Brain pericyte (primary cell): ENCODE measurements around the gene CDC42.

Source experiments
- DNase-seq: peaks from one replicate; pipeline ENCODE4 v3.0.0-alpha.2; 2012; ENCODE audit warnings: low read depth, low spot score

CDC42 gene

DNA sequence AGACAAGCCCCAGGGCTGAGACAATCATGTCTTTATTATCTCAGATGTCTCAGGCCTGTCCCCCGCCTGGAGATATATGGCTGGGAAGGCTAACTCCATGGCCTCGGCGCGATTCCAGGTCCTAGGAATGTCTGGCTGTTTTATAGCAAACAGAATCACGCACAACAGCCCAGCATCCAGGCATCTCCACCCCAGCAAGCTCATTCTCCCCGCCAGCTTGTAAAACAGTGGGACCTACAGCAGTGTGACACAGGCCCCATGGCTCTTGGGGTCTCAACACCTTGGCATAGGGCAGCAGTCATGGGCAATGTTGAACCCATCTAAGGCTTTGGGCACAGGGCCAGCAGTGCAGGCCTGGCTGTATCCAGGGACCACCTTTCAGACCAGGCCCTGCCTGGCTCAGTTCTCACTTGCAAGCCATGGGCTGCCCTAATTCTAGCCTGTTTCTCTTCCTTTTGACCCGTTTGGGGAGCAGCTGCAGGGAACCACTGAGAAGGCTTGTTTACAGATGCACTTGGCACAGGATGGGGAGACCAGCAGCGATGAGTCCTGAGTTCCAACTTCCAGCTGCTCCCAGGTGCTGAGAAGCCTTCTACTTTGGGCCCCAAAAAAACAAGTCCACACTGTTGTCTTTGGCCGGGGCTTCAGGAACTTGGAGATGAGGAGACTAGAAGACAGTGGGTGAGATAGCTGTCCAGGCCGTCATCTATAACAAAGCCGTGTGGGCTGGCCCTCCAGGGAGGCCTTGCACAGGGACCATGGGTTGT is 56.0 kb downstream of the CDC42 start:
- DNase-seq: peak; percentile 40

DNA sequence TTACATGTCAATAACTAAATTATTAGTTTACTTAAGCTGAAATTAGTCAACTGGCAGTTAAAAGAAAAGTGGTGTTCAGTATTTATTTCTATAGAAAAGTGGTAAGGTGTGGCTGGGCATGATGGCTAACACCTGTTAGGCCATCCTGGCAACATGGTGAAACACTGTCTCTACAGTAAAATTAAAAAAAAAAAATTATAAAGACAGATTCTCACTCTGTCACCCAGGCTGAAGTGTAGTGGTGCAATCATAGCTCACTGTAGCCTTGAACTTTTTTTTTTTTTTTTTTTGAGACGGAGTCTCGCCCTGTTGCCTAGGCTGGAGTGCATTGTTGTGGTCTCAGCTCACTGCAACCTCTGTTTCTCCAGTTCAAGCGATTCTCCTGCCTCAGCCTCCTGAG is 57.5 kb downstream of the CDC42 start:
- DNase-seq: no peak

DNA sequence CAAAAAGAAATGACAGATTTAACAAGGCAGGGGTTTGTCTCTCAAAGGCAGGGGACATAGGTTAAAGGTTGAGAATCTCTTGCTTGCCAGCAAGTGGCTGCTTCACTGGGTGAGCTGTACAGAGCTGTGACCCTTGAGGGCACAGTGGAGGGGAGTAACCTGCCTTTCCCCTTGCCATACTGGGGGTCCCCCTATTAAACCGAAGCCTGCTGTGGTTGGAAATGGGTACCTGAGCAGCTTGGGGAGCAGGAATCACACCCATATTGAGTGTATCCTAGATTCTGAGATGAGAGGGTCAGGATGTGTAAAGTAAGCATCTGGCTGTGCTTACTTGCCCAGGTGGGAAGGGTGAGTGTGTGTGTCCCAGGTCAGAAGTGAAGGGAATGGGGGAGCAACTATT is 58.6 kb downstream of the CDC42 start:
- DNase-seq: no peak

DNA sequence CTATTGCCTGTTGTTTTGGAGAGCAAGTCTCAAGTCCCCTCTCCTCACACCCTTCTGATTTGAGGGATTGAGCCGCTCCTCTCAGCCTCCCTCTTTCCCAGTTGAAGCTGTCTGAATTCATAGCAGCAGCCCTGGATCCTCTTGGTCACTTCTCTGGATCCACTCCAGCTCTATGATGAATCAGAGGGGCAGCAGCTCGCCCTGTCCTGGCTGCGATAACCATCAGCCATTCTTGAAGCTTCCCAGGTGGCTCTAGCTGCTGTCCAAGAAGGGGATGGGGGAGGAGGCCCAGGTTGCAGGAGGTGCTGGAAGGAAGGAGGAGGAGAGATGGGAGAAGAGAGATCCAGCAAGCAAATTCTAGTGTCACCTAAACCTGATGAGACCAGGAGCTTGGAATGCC is 59.1 kb downstream of the CDC42 start:
- DNase-seq: no peak

DNA sequence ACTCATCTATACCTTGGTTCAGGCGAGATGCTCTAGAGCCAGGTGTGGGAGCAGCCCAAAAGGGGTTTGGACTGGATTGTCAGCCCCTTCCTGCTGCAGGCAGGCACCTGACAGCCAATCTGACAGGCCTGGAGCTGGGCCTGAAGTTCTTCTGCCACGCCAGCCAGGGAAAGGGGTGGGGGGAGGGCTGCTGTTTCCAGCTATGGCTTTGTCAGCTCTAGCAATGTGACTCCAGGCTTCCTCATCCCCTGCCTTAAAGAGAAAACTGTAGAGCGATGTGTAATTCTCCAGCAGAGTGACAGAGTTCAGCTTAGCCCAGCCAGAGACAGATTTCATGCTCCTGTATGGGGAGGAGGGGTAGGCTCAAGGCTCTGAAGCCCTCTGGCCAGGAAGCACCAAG is 60.0 kb downstream of the CDC42 start:
- DNase-seq: no peak

DNA sequence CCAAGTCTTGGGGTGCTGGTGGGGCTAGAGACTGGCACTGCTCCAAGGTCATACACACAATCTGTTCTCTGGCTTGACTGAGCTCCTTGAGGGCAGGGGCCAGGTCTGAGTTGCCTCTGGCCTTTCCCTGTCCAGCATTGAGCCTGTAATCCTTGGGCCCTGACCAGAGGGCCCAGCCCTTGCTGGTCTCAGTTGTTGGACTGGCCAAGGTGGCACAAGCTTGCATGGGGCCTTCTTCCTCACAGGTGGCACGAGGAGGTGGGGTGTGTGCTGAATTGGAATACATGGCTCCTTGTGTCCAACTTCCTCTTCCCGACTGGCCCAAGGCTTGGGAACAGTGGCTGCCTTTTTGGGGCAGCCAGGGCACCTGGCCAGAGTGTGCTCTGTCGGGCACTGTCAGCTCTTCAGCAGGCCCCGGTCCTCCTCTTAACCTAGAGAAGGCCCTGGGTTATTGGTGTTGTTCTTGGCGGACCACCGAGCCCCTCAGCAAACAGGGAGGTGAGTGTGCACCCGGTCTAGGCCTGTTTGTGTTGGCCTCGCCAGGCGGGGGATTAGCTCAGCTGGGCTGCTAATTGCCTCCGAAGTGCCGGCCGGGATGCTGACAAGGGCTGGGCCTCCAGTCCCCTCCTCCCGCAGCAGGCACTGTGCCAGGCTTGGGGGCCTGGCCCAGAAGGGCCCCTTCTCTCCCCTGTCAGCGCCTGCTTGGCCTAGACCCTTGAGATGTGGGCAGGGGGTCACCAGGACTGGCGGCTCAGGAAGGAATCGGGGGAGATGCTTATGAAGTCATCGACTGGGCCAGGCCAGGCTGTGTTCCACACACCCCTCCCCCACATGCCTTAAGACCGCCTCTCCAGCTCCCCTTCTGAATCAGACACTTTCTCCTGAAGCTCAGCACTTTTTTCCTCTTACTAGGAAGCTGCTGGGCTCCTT is 61.8 kb downstream of the CDC42 start:
- peak; percentile 70 for DNase-seq

DNA sequence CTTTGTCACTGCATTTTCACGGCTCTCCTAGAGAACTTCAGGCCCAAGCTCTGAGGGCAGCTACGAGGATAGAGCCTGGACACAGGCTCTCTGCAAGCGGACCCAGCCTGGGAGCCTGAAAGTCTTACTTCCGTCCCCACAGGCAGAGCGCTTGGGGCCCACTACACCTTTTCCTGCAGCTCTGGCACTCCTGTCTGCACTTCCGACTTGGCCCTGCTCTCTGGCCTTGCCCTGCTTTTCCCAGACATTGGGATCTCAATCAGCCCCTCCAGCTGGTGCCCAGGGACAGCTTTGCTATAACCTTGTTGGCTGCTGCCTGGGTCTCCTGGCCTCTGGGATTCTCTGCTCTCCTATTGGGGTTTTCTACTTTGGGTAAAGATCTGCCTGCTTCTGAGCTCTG is 62.8 kb downstream of the CDC42 start:
- no peak for DNase-seq

DNA sequence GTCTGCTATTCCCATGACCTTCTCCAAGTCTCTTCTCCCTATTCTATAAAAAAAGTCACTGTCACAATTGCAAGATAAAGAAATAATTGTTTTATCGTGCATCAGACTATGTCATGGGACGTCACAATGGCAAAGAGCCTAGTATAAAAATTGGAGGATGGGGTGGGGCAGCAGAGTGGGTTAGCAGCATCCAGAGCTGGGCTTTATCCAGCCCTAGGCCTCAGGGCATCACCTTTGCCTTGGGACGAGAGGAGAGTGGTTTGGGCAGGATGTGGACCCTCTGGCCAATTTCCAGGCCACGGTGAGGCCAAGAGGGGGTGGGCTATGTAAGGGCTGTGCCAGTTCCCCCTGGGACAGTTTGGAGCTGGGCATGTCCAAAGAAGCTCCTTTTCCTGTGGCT is 64.7 kb downstream of the CDC42 start:
- no peak for DNase-seq

DNA sequence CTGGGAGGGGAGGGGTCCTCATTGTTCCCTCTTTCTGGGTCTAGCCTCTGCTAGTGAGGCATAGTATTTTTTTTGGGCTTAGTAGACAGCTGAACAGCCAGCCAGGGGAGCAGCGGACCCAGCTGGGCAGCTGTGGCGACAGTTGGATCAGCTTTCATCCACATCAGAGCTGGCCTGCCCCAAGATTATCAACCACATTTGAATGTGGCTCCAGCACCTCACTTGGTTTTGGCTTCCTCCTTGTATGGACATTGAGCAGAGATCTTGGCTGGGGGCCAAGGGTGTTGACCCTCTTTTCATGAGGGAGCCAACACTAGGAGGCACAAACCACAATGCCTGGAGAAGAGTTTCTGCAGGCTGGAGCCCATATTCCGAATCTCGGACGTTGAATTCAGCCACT is 65.3 kb downstream of the CDC42 start:
- no peak for DNase-seq

DNA sequence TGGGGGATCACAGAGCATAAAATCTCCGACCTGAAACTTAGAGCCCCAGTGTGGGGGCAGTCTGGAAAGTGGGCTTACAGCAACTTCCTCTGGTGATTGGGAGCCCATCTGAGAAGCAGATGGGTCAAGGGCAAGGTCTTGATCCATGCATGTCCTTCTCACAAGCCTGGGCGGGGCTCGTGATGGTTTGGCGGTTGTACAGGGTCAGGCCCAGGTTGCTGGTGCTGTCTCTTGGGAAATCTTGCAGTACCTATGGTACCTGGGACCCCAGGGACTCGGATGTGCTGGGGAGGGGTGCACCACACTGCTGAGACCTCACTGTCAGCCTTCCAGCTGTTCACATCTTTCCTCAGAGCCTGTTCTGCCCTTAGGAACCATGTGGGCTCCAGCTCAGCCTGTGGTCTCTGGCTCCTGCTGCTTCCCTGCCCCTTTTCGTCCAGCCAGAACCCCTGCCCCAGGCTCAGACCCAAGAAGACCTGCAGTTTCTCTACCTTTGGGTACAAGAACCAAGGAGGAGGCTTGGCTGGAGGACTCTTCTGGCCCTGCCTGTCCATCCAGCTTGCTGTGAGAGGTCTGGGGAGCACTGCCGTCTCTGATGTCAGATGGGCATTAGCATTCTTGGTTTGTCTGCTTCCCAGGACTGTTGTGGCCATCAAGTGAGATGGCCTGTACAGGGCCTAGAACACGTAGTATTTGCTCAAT is 65.9 kb downstream of the CDC42 start:
- DNase-seq: no peak

DNA sequence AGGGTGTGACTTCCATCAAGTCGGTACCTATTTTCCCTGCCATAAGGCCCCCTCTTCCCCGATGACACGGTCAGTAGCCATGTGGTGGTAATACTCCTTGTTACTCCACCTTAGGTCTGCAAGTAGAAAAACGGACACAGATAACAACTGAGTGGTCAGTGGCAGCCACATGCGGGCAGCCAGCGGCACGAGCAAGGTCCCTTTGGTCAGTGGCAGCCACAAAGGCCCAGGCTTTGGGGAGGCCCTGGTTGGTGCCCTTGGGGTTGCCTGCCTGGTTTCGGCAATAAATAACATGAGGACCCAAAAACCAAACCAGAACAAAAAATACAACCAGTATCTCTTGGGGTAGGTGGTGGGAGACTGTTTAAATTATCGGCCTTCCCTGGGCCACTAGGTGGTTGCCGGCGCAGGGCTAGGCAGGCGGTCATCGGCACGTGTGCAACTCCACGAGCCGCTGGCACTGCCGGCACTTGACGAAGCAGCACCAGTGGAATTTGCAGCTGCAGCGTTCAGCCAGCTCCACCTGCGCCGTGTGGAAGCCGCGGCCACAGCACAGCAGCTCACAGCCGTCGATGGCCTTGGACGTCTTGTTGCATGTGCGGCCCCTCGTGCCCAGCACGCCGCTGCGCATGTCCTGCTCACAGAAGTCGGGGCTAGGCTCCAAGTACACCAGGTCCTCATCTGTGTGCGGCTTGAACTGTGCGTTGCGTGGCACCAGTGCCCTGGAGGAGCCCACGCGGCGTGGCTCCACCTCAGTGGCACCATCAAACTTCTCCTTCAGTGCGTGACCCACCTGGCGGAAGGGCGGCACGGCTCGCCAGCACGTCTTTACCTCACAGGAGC is 67.3 kb downstream of the CDC42 start:
- no peak for DNase-seq

DNA sequence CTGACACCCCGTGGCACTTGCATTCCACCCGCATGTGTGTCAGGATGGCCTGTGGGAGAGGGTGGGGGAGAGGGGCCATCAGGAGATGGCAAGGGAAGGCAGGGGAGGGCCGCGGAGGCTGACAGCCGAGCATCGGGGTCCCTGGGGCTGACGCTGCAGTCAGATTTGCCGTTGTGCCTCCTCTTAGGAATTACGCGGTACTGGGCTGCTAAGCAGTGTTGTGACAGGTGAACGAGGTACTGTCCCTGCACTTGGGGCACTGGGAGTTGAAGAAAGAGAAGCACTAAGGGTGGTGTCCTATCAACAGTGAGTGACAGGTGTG is 67.9 kb downstream of the CDC42 start:
- no peak for DNase-seq

DNA sequence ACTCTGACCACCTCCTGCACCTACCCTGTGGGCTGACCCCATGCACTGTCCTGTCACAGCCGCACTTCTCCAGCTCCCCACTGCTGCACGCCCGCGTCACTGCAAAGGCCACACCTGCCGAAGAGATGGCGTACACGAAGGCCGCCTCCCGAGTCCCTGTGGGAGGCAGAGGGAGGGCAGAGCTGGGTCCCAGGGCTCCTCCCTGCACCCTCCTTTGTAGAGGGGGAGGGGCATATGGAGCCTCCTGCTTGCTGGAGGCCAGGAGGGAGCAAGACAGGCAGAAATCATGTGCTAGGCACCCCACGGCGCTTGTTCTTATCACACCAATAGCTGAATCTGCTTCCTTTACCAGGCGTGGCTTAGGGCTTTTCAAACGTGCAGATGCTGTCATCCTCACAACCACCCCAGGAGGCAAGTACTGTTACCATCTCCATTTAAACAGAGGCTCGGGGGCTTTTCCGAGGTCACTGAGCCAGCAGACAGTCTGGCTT is 69.0 kb downstream of the CDC42 start:
- peak; percentile 32 for DNase-seq

DNA sequence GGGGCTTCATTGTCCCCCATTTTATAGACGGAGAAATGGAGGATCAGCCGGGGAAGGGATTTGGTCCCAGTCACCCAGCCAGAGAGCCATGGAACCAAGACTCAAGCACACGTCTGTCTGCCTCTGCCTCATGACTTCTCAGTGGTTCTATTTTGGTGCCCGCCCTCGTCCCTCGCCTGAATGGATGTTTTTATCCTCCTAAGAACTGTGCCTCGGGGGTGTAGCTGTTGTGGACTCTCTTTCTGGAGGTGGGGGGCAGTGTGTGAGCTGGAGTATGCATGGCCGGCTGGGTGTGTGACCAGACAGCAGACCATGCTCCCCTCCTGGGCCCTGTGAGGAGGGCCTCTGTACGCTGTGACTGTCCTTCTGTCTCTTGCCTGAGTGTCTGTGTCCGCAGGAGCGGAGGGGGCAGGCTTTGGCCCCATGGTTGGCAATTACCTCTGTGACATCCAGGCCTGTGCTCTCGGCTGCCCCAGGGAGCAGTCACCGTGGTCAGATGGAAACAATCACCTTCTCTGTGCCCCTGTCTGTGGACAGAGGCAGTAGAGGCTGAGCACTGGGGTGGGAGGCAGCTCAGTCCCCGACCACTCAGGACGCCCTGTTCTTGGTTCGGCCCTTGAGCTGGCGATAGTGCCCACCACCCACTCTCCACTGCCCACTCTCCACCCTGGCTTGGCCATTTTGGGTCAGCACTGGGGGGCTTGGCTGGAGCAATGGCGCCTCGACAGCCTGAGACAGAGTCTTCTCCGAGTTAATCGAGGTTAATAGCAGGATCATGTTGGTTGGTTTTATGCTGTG is 70.0 kb downstream of the CDC42 start:
- no peak for DNase-seq

DNA sequence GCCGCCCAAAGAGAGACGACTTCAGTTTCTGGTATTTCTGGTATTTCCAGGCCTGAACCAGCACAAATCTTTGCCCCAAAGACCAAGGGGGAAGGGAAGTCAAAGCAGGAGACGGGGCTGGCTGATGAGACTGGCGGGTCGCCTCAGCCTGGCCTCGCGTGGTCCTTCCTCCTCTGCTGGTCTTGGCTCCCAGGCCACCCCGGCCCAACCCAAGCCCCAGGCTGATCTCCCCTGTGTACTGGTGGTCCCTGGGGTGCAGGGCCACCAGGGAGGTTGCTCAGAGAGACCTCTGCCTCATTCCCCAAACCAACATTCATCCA is 70.5 kb downstream of the CDC42 start:
- DNase-seq: no peak

DNA sequence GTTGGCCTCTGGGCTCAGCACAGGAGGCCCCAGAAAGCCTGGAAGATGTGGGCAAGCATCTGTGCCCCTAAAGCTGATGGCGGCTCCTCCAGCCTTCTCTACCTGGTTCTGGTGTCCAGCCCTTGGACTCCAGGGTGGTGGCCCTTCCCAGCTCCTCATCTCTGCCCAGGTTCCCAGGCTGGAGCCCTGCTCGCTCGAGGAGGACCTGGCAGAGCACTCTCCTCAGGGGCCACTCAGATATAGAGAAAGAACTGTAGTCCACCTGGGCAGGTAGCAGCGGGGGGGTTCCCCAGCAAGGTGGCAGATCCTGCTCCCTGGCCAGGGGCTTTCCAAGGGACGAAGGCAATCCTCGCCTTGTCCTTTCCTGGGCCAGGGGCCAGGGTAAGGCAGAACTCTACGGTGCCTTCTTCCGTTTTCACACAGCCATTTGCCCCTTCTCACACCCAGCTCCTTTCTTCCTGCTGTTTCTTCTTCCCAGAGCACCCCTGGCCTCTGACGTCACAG is 71.4 kb downstream of the CDC42 start:
- DNase-seq: no peak

DNA sequence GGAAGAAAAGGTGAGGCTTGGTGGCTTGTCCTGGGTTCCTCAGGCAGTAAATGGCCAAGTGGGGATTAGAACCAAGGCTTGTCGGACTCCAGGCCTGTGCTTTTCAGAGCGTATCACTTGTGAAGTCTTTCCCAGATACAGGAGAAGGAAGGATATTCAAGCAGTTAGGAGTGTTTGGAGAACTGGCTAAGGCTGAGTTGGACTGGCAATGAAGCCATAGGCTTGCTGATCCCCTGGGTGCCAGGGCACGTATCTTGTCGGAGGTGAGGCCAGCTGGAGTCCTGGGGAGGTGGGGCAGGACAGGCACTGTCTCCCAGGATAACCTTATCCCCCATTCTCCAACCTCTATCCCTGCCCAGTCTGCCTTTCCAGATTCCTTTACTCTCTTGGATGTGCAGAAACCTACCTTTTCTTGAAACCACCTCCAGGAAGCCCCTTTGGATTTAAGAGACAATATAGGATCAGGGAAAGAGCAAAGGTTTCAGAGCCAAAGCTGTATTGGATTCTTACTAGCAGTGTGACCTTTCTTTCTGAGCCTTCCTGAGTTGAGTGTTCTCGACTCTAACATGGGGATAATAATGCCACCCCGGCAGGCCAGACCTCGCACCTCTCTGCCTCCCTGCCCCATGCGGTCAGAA is 72.2 kb downstream of the CDC42 start:
- no peak for DNase-seq

DNA sequence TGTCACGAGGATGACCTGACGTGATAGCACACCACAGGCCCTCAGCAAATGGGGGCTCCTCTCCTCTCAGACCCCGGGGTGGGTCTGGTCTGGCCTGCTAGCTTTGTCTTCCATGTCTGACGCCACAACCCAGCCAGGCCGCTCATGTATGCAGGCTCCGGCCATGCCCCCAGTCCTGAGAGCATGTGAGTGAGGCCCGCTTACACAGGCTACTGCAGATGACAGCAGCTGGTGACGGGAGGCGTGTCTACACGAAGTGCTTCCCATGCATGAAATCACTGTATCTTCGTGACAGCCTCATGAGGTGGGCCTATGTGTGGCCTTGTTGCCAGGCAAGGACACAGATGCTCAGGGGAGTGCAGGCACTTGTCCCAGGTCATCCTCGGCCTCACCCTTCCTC is 74.0 kb downstream of the CDC42 start:
- no peak for DNase-seq

DNA sequence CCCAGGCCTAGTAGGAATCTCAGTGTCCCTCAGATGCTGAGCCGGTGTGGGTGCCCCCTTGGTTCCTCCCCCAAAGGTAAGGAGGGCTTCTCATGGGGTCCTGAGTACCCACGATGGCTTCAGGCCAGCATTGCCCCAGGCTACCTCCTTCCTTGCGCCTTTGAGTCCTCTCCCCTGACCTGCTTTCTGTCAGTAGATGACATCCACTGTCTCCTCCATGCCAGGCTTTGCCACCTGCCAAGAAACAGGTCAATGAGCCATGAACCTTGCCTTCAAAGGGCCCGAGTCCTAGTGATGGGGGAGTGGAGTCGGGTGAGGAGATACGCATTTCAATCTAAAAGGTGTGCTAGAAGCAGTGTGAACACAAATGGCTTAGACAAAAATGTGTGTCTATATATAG is 74.7 kb downstream of the CDC42 start:
- DNase-seq: no peak

DNA sequence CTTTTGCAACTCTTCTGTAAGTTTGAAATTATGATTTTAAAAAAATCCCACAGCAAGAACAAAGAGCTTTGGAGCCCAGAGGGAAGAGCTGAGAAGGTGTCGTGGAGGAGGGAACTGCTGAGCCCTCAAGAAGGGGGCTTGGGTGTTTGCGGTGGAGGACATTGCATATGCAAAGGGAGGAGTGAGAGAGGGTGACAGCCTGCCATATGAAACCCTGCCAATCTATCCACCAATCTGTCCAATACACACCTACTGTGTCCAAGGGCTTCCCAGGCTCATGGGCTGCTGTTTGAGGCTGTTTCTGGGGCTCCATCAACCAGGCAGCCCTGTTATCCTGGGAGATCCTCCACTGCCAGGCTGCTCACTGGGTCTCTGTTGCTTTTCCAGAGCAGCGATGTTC is 75.2 kb downstream of the CDC42 start:
- no peak for DNase-seq
